ENCODE measurements around the gene CLEC10A.

GRCh38 chr17:7074931-7075330 is 5.1 kb downstream of the CLEC10A start:
- no peak for TF ChIP-seq CTCF (IDR thresholded peaks at IDR 0.05; ENCODE audit: low read length)
- no peak for TF ChIP-seq EZH2 (optimal IDR thresholded peaks at IDR 0.05; ENCODE audit: low read depth, low read length)
